HG03045 (cell line): ENCODE results near the gene ATG14.
"Not testable (repeated sequence)": the region's sequence is repeated elsewhere in the genome, so short reads cannot be mapped to it uniquely, and the experiment has no call there.

ENCODE experiments used
- ATAC-seq: cut with Tn5 transposase; IDR thresholded peaks from one replicate; pipeline ENCODE4 v1.9.1; 2021; ENCODE audit warnings: mild to moderate bottlenecking, moderate library complexity; ENCODE audit not compliant: unreplicated experiment

Gene ATG14

GRCh38 chr14:55387121-55387520 lies 24.5 kb downstream of the ATG14 start:
- ATAC-seq: no peak

GRCh38 chr14:55386037-55386808 lies 25.4 kb downstream of the ATG14 start:
- ATAC-seq: no peak

GRCh38 chr14:55384536-55384935 lies 27.1 kb downstream of the ATG14 start:
- ATAC-seq: no peak

- ATAC-seq: no peak
Observed at GRCh38 chr14:55383541-55384140, 28.0 kb downstream of the ATG14 start.

GRCh38 chr14:55383056-55383466 lies 28.6 kb downstream of the ATG14 start:
- ATAC-seq: not testable (repeated sequence)

- ATAC-seq: no peak
Observed at GRCh38 chr14:55382483-55382882, 29.1 kb downstream of the ATG14 start.

- ATAC-seq: no peak
Observed at GRCh38 chr14:55381561-55381960, 30.1 kb downstream of the ATG14 start.

- no peak for ATAC-seq
Observed at GRCh38 chr14:55381040-55381439, 30.6 kb downstream of the ATG14 start.

- no peak for ATAC-seq
Observed at GRCh38 chr14:55377236-55377635, 34.4 kb downstream of the ATG14 start.

- no peak for ATAC-seq
Observed at GRCh38 chr14:55374771-55375170, 36.9 kb downstream of the ATG14 start.

- ATAC-seq: no peak
Observed at GRCh38 chr14:55373784-55374705, 37.6 kb downstream of the ATG14 start.

- no peak for ATAC-seq
Observed at GRCh38 chr14:55372825-55373224, 38.8 kb downstream of the ATG14 start.

GRCh38 chr14:55372423-55372822 lies 39.2 kb downstream of the ATG14 start:
- no peak for ATAC-seq

- ATAC-seq: no peak
Observed at GRCh38 chr14:55370883-55371455, 40.7 kb downstream of the ATG14 start.

GRCh38 chr14:55366271-55366670 lies 45.4 kb downstream of the ATG14 start:
- ATAC-seq: no peak

- ATAC-seq: no peak
Observed at GRCh38 chr14:55361190-55361589, 50.4 kb downstream of the ATG14 start.

- ATAC-seq: no peak
Observed at GRCh38 chr14:55359307-55359706, 52.3 kb downstream of the ATG14 start.

GRCh38 chr14:55356913-55357312 lies 54.7 kb downstream of the ATG14 start:
- ATAC-seq: no peak

GRCh38 chr14:55355922-55356321 lies 55.7 kb downstream of the ATG14 start:
- no peak for ATAC-seq

- ATAC-seq: no peak
Observed at GRCh38 chr14:55354500-55354899, 57.1 kb downstream of the ATG14 start.
